Neural progenitor cell (in vitro differentiated cells): ENCODE measurements around the gene DHRS11. TPM values are rescaled to one million over a fixed set of nuclear protein-coding genes. Genes with fewer than 3 reads are reported as not detected.
"Not testable (repeated sequence)": the region's sequence is repeated elsewhere in the genome, so short reads cannot be mapped to it uniquely, and the experiment has no call there.

Experiments
- DNase-seq: peaks from one replicate; pipeline ENCODE4 v3.0.0-alpha.2; 2016; ENCODE audit warnings: low spot score
- H2AFZ ChIP-seq: fragments of 200-600 bp; sonication (generic); replicated peaks from 2 replicates; pipeline ENCODE4 v1.6.1; 2016; ENCODE audit warnings: antibody characterized with exemption
- H3F3A ChIP-seq: fragments of 200-600 bp; sonication (generic); 2 replicates; pipeline ENCODE4 v1.6.1; 2016; ENCODE audit warnings: antibody characterized with exemption, low read depth
- H3K27ac ChIP-seq: fragments of 200-600 bp; sonication (generic); 2 replicates; pipeline ENCODE4 v1.5.1; 2016; ENCODE audit warnings: mild to moderate bottlenecking
- H3K27me3 ChIP-seq: fragments of 200-600 bp; sonication (generic); 2 replicates; pipeline ENCODE4 v1.6.1; 2016; ENCODE audit warnings: mild to moderate bottlenecking, moderate library complexity
- H3K36me3 ChIP-seq: fragments of 200-600 bp; sonication (generic); 2 replicates; pipeline ENCODE4 v1.5.1; 2016
- H3K4me1 ChIP-seq: fragments of 200-600 bp; sonication (generic); 2 replicates; pipeline ENCODE4 v1.6.1; 2016; ENCODE audit warnings: mixed run types
- H3K4me2 ChIP-seq: fragments of 200-600 bp; sonication (generic); 2 replicates; pipeline ENCODE4 v1.6.1; 2016
- H3K4me3 ChIP-seq: fragments of 200-600 bp; sonication (generic); 2 replicates; pipeline ENCODE4 v1.5.1; 2016
- H3K79me2 ChIP-seq: fragments of 200-600 bp; sonication (generic); 2 replicates; pipeline ENCODE4 v1.6.1; 2016; ENCODE audit warnings: low read depth
- H3K9ac ChIP-seq: fragments of 200-600 bp; sonication (generic); 2 replicates; pipeline ENCODE4 v1.6.1; 2016
- H3K9me3 ChIP-seq: fragments of 200-600 bp; sonication (generic); 2 replicates; pipeline ENCODE4 v1.5.1; 2016; ENCODE audit warnings: low read depth
- H4K20me1 ChIP-seq: fragments of 200-600 bp; sonication (generic); 2 replicates; pipeline ENCODE4 v1.6.1; 2016; ENCODE audit warnings: low read depth
- H3K27ac Mint-ChIP-seq: 3 replicates; pipeline ENCODE4 v1.8.0; 2021; ENCODE audit warnings: mixed read lengths
- H3K27me3 Mint-ChIP-seq: 2 replicates; pipeline ENCODE4 v1.8.0; 2022; ENCODE audit warnings: low read depth, mild to moderate bottlenecking, inconsistent platforms, moderate library complexity, mixed read lengths; ENCODE audit not compliant: insufficient read depth
- H3K36me3 Mint-ChIP-seq: 3 replicates; pipeline ENCODE4 v1.8.0; 2021; ENCODE audit warnings: mixed read lengths
- H3K4me1 Mint-ChIP-seq: 3 replicates; pipeline ENCODE4 v1.8.0; 2021; ENCODE audit warnings: mixed read lengths
- H3K4me3 Mint-ChIP-seq: 3 replicates; pipeline ENCODE4 v1.8.0; 2021; ENCODE audit warnings: mild to moderate bottlenecking, moderate library complexity, mixed read lengths
- H3K9me3 Mint-ChIP-seq: 3 replicates; pipeline ENCODE4 v1.8.0; 2020; ENCODE audit warnings: mixed read lengths
- EZH2 ChIP-seq: fragments of 200-600 bp; sonication (generic); IDR thresholded peaks from 2 replicates; pipeline ENCODE4 v1.6.1; 2017; ENCODE audit warnings: antibody characterized with exemption, mild to moderate bottlenecking, moderate library complexity
- EZH2phosphoT487 ChIP-seq: fragments of 200-600 bp; sonication (generic); IDR thresholded peaks from 2 replicates; pipeline ENCODE4 v1.6.1; 2017; ENCODE audit warnings: antibody characterized with exemption
- total RNA-seq: library from RNA; depleted of rRNA; stranded (reverse); fragments of >200 nt; gene quantifications from 2 replicates; pipeline ENCODE4 v1.2.3, GENCODE V29; 2015; ENCODE audit warnings: low replicate concordance
- TF ChIP-seq, protein P1 (sequence below): fragments of 200-600 bp; sonication (generic); IDR thresholded peaks from 2 replicates; pipeline ENCODE4 v1.5.1; 2017; ENCODE audit warnings: antibody characterized with exemption, mild to moderate bottlenecking

The DHRS11 gene
- total RNA-seq, 1 donor from 2014 or later: 14.4 TPM

DNA sequence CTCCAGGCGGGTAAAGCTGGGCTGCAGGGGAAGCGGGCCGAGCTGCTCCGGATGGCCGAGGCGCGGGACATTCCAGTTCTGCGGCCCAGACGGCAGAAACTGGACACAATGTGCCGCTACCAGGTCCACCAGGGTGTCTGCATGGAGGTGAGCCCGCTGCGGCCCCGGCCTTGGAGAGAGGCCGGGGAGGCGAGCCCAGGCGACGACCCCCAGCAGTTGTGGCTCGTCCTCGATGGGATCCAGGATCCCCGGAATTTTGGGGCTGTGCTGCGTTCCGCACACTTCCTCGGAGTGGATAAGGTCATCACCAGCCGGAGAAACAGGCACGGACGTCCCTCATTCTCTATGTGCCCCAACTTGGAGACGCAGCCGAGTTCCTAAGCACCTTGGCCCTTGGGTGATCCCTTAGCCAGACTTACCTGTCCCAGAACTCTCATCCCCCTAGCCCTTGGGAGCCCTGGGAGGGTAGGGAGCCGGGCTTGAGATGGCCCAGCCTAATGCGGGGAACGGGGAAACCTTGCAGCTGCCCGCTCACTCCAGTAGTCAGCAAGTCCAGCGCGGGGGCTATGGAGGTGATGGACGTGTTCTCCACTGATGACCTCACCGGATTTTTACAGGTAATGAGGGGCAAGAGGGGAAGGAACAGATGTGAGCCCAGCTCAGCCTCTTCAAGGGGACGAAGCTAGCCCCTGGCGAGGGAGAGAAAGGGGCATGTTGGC is 10.5 kb downstream of the DHRS11 start:
- peak overlapping the region; percentile 83 for H3K4me2 ChIP-seq
- peaks cover 6% of the 10 kb centered on the region for H3K79me2 ChIP-seq
- H3F3A ChIP-seq: peaks cover 31% of the 10 kb centered on the region
- peaks cover 23% of the 10 kb centered on the region for H3K4me1 Mint-ChIP-seq
- H2AFZ ChIP-seq: peak overlapping the region; percentile 81
- H4K20me1 ChIP-seq: peaks cover 15% of the 10 kb centered on the region
- peak overlapping the region; percentile 70 for H3K4me3 ChIP-seq
- no peak overlapping the region for H3K27ac ChIP-seq
- H3K27ac Mint-ChIP-seq: no peak overlapping the region
- H3K9me3 ChIP-seq: no peaks in the 10 kb centered on the region
- H3K36me3 ChIP-seq: no peaks in the 10 kb centered on the region
- H3K27me3 ChIP-seq: peaks cover 8% of the 10 kb centered on the region
- H3K9ac ChIP-seq: no peak overlapping the region
- TF ChIP-seq EZH2phosphoT487 (no peak), EZH2 (no peak)
- TF ChIP-seq, protein P1, sequence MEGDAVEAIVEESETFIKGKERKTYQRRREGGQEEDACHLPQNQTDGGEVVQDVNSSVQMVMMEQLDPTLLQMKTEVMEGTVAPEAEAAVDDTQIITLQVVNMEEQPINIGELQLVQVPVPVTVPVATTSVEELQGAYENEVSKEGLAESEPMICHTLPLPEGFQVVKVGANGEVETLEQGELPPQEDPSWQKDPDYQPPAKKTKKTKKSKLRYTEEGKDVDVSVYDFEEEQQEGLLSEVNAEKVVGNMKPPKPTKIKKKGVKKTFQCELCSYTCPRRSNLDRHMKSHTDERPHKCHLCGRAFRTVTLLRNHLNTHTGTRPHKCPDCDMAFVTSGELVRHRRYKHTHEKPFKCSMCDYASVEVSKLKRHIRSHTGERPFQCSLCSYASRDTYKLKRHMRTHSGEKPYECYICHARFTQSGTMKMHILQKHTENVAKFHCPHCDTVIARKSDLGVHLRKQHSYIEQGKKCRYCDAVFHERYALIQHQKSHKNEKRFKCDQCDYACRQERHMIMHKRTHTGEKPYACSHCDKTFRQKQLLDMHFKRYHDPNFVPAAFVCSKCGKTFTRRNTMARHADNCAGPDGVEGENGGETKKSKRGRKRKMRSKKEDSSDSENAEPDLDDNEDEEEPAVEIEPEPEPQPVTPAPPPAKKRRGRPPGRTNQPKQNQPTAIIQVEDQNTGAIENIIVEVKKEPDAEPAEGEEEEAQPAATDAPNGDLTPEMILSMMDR: no peak
- H3K9me3 Mint-ChIP-seq: no peaks in the 10 kb centered on the region
- H3K4me3 Mint-ChIP-seq: peak overlapping the region; percentile 89
- no peaks in the 10 kb centered on the region for H3K36me3 Mint-ChIP-seq
- peaks cover 15% of the 10 kb centered on the region for H3K4me1 ChIP-seq
- peak; percentile 42 for DNase-seq
- H3K27me3 Mint-ChIP-seq: peaks cover 6% of the 10 kb centered on the region

DNA sequence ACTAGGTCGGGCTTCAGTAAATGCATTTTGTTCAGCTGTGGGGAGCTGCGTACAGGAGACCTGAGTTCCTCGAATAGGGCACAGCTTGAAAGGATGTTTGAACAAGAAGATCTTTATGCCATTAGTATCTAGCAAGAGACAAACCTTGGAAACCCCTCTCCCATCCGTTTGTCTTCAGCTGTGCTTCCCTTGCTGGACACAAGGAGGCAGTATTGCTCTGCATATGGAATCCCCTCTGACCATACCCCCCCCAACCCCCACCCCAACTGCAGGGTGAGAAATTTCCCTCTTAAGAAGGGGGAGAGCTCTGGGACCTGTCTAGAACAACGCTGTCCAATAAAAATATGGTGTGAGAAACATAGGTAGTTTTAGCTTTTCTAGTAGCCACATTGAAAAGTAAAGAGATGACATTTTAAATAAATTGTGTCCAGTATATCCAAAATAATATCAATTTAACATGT is 11.3 kb downstream of the DHRS11 start:
- no peaks in the 10 kb centered on the region for H3K36me3 ChIP-seq
- peaks cover 15% of the 10 kb centered on the region for H3K4me1 ChIP-seq
- H3K27ac ChIP-seq: no peak overlapping the region
- TF ChIP-seq, protein P1: peak; percentile 90
- TF ChIP-seq EZH2phosphoT487: no peak
- H3K27me3 ChIP-seq: peaks cover 8% of the 10 kb centered on the region
- no peak overlapping the region for H3K27ac Mint-ChIP-seq
- peak overlapping the region; percentile 83 for H3K4me2 ChIP-seq
- H3K4me3 Mint-ChIP-seq: peak overlapping the region; percentile 89
- no peaks in the 10 kb centered on the region for H3K9me3 Mint-ChIP-seq
- H2AFZ ChIP-seq: no peak overlapping the region
- peaks cover 31% of the 10 kb centered on the region for H3F3A ChIP-seq
- peaks cover 5% of the 10 kb centered on the region for H3K27me3 Mint-ChIP-seq
- H3K9ac ChIP-seq: no peak overlapping the region
- peaks cover 6% of the 10 kb centered on the region for H3K79me2 ChIP-seq
- DNase-seq: peak; percentile 84
- no peaks in the 10 kb centered on the region for H3K36me3 Mint-ChIP-seq
- no peaks in the 10 kb centered on the region for H3K9me3 ChIP-seq
- H3K4me3 ChIP-seq: peak overlapping the region; percentile 70
- peaks cover 23% of the 10 kb centered on the region for H3K4me1 Mint-ChIP-seq
- peaks cover 15% of the 10 kb centered on the region for H4K20me1 ChIP-seq

DNA sequence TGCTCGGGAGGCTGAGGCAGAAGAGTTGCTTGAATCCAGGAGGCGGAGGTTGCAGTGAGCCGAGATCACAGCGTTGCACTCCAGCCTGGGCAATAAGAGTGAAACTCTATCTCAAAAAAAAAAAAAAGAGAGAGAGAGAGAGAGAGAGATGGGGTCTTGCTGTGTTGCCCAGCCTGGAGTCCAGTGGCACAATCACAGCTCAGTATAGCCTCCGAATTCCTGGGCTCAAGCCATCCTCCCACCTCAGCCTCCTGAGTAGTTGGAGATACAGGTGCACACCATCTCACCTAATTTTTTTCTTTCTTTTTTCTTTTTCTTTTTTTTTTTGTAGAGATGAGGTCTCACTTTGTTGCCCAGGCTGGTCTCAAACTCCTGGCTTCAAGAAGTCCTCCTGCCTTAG is 13.3 kb downstream of the DHRS11 start:
- H3K27me3 Mint-ChIP-seq, H2AFZ ChIP-seq, H3K79me2 ChIP-seq, H3K27ac Mint-ChIP-seq, H3K9ac ChIP-seq, H3K27me3 ChIP-seq, H3K4me2 ChIP-seq, H3K27ac ChIP-seq, H3K9me3 Mint-ChIP-seq, H3K36me3 ChIP-seq, DNase-seq, H3K4me3 Mint-ChIP-seq, H3K36me3 Mint-ChIP-seq, H3K4me3 ChIP-seq, H3K9me3 ChIP-seq: not testable (repeated sequence)
- peaks cover 23% of the 10 kb centered on the region for H3K4me1 Mint-ChIP-seq
- Histone ChIP-seq H4K20me1 (peaks cover 15% of the 10 kb centered on the region), H3F3A (peaks cover 31% of the 10 kb centered on the region), H3K4me1 (peaks cover 15% of the 10 kb centered on the region)

DNA sequence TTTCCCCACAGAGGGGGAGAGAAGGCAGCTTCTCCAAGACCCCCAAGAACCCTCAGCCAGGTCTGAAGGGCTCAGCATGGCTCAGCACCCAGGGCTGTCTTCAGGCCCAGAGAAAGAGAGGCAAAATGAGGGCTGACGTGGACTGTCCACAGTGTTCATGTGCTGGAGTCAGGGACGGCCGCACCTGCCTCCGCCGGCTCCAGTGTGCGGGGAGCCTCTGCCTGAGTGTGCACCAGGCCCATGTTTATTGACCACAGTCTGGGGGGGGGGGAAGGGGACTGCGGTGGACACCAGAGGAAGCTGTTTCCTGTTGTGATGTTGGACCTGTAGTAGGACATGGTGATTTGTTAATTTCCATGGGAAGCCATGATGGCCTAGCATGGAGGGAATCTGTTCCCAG is 16.6 kb downstream of the DHRS11 start:
- no peak for DNase-seq
- Mint-ChIP-seq H3K27me3 (peaks cover 3% of the 10 kb centered on the region), H3K9me3 (no peaks in the 10 kb centered on the region), H3K27ac (no peak overlapping the region), H3K36me3 (no peaks in the 10 kb centered on the region), H3K4me3 (no peak overlapping the region), H3K4me1 (peaks cover 5% of the 10 kb centered on the region)
- Histone ChIP-seq H3K4me1 (peaks cover 7% of the 10 kb centered on the region), H4K20me1 (peaks cover 10% of the 10 kb centered on the region), H3K27me3 (no peaks in the 10 kb centered on the region), H3K4me3 (no peak overlapping the region), H3F3A (peaks cover 8% of the 10 kb centered on the region), H3K4me2 (no peak overlapping the region), H3K36me3 (no peaks in the 10 kb centered on the region), H3K79me2 (no peaks in the 10 kb centered on the region), H3K9ac (no peak overlapping the region), H3K9me3 (no peaks in the 10 kb centered on the region), H3K27ac (no peak overlapping the region), H2AFZ (no peak overlapping the region)
- no peak for TF ChIP-seq EZH2phosphoT487
- TF ChIP-seq EZH2: no peak
- TF ChIP-seq, protein P1: no peak
